Astrocyte (in vitro differentiated cells and primary cell): ENCODE data around the gene RAPGEF2. TPM values are rescaled to one million over a fixed set of nuclear protein-coding genes. Genes with fewer than 3 reads are reported as not detected.

Experiments
- DNase-seq: peaks from one replicate; pipeline ENCODE4 v3.0.0-alpha.2; 2010; ENCODE audit warnings: low read depth
- FAIRE-seq: peaks from 2 replicates; lab custom pipeline; 2011; peaks lifted over from hg19 to GRCh38; lab: Jason Lieb, UNC
- H2AFZ ChIP-seq: 2 replicates; pipeline ENCODE4 v1.6.0; 2012; ENCODE audit warnings: low read depth, low read length, inconsistent platforms
- H3K27ac ChIP-seq: 2 replicates; pipeline ENCODE4 v1.5.1; 2011; ENCODE audit warnings: low read depth, low read length, inconsistent platforms
- H3K27me3 ChIP-seq: 2 replicates; pipeline ENCODE4 v1.6.0; 2011; ENCODE audit warnings: low read length, inconsistent platforms; ENCODE audit not compliant: insufficient read depth
- H3K36me3 ChIP-seq: 2 replicates; pipeline ENCODE4 v1.5.1; 2011; ENCODE audit warnings: low read length, inconsistent platforms; ENCODE audit not compliant: insufficient read depth
- H3K4me1 ChIP-seq: 2 replicates; pipeline ENCODE4 v1.5.1; 2011; ENCODE audit warnings: low read length, inconsistent platforms; ENCODE audit not compliant: insufficient read depth
- H3K4me2 ChIP-seq: 2 replicates; pipeline ENCODE4 v1.6.0; 2012; ENCODE audit warnings: low read length, inconsistent platforms
- H3K4me3 ChIP-seq: 2 replicates; pipeline ENCODE4 v1.5.1; 2011; ENCODE audit warnings: low read depth, mild to moderate bottlenecking, low read length, inconsistent platforms; ENCODE audit not compliant: insufficient read depth
- H3K79me2 ChIP-seq: 2 replicates; pipeline ENCODE4 v1.6.0; 2012; ENCODE audit warnings: mild to moderate bottlenecking, low read length, inconsistent platforms; ENCODE audit not compliant: insufficient read depth
- H3K9ac ChIP-seq: 2 replicates; pipeline ENCODE4 v1.6.0; 2012; ENCODE audit warnings: mild to moderate bottlenecking, low read length, inconsistent platforms
- H3K9me3 ChIP-seq: 2 replicates; pipeline ENCODE4 v1.5.1; 2012; ENCODE audit warnings: low read depth, mild to moderate bottlenecking, low read length, inconsistent platforms; ENCODE audit not compliant: insufficient read depth
- H4K20me1 ChIP-seq: 2 replicates; pipeline ENCODE4 v1.6.0; 2012; ENCODE audit warnings: low read length, inconsistent platforms; ENCODE audit not compliant: insufficient read depth
- H3K27ac Mint-ChIP-seq: one replicate; pipeline ENCODE4 v1.8.0; 2021; ENCODE audit warnings: mild to moderate bottlenecking, mixed read lengths; ENCODE audit not compliant: unreplicated experiment
- H3K27me3 Mint-ChIP-seq: one replicate; pipeline ENCODE4 v1.8.0; 2021; ENCODE audit warnings: low read depth, mixed read lengths; ENCODE audit not compliant: unreplicated experiment
- H3K36me3 Mint-ChIP-seq: one replicate; pipeline ENCODE4 v1.8.0; 2021; ENCODE audit warnings: low read depth, mixed read lengths; ENCODE audit not compliant: unreplicated experiment
- H3K4me1 Mint-ChIP-seq: one replicate; pipeline ENCODE4 v1.8.0; 2021; ENCODE audit warnings: low read depth, mixed read lengths; ENCODE audit not compliant: unreplicated experiment
- H3K4me3 Mint-ChIP-seq: one replicate; pipeline ENCODE4 v1.8.0; 2021; ENCODE audit warnings: mild to moderate bottlenecking, moderate library complexity, mixed read lengths; ENCODE audit not compliant: unreplicated experiment
- H3K9me3 Mint-ChIP-seq: one replicate; pipeline ENCODE4 v1.8.0; 2021; ENCODE audit warnings: mild to moderate bottlenecking, mixed read lengths; ENCODE audit not compliant: unreplicated experiment
- EZH2 ChIP-seq: IDR thresholded peaks from 2 replicates; pipeline ENCODE4 v1.6.1; 2012; ENCODE audit warnings: mild to moderate bottlenecking, low read length, inconsistent platforms; ENCODE audit not compliant: insufficient read depth
- total RNA-seq: library from RNA; stranded (reverse); gene quantifications from 2 replicates; pipeline ENCODE4 v1.2.1, GENCODE V29; 2021
- TF ChIP-seq, protein P1 (sequence below): IDR thresholded peaks from 2 replicates; pipeline ENCODE4 v1.5.1; 2011; ENCODE audit warnings: low read depth, mild to moderate bottlenecking, inconsistent platforms, low read length, moderate library complexity; ENCODE audit not compliant: insufficient read depth

The RAPGEF2 gene
- total RNA-seq, 1 donor from 2014 or later: 59.0 TPM

DNA sequence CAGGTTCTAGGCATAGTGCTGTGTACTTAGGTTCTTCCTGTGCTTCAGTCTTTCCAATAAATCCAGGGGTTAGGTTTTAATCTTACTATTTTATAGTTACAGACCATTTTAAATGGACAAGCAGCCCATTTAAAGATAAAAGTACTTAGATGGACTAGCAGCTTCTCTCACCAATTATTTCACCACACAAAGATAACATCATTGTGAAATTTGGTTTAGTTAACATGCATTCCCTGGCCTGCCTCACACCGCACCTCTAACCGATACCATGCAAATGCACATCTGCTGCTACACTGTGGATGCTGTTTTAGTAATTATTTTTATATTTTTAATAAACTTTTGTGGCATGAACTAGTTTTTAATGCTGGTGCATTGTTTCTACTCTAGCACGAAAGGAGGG, 252.6 kb downstream of the RAPGEF2 start:
- TF ChIP-seq EZH2: no peak
- TF ChIP-seq, protein P1, sequence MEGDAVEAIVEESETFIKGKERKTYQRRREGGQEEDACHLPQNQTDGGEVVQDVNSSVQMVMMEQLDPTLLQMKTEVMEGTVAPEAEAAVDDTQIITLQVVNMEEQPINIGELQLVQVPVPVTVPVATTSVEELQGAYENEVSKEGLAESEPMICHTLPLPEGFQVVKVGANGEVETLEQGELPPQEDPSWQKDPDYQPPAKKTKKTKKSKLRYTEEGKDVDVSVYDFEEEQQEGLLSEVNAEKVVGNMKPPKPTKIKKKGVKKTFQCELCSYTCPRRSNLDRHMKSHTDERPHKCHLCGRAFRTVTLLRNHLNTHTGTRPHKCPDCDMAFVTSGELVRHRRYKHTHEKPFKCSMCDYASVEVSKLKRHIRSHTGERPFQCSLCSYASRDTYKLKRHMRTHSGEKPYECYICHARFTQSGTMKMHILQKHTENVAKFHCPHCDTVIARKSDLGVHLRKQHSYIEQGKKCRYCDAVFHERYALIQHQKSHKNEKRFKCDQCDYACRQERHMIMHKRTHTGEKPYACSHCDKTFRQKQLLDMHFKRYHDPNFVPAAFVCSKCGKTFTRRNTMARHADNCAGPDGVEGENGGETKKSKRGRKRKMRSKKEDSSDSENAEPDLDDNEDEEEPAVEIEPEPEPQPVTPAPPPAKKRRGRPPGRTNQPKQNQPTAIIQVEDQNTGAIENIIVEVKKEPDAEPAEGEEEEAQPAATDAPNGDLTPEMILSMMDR: no peak
- peaks cover 8% of the 10 kb centered on the region for H3K36me3 Mint-ChIP-seq
- H3K27me3 Mint-ChIP-seq: no peaks in the 10 kb centered on the region
- no peak overlapping the region for H2AFZ ChIP-seq
- H3K9me3 Mint-ChIP-seq: no peaks in the 10 kb centered on the region
- no peak overlapping the region for H3K27ac Mint-ChIP-seq
- no peak overlapping the region for H3K4me3 ChIP-seq
- H3K36me3 ChIP-seq: peaks cover 33% of the 10 kb centered on the region
- no peaks in the 10 kb centered on the region for H3K27me3 ChIP-seq
- no peaks in the 10 kb centered on the region for H3K9me3 ChIP-seq
- no peak overlapping the region for H3K9ac ChIP-seq
- no peak for FAIRE-seq
- no peaks in the 10 kb centered on the region for H3K79me2 ChIP-seq
- H3K4me2 ChIP-seq: no peak overlapping the region
- H3K4me1 Mint-ChIP-seq: peaks cover 26% of the 10 kb centered on the region
- no peaks in the 10 kb centered on the region for H4K20me1 ChIP-seq
- H3K27ac ChIP-seq: no peak overlapping the region
- H3K4me1 ChIP-seq: peaks cover 16% of the 10 kb centered on the region
- no peak for DNase-seq
- no peak overlapping the region for H3K4me3 Mint-ChIP-seq

DNA sequence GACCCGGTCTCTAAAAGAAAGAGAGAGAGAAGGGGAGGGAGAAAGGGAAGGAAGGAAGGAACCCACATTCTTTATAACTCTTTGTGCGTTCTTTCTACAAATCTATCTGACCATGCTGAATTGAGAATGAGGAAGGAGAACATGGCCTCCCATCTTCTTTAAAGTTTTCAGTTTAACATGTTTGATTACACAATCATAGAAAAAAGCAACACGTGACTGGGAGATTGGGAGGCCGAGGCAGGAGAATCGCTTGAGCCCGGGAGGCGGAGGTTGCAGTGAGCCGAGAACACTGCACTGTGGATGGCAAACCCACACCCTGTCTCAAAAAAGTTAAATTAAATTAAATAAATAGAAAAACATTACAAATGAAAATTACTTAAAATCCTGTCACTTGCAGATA, 254.5 kb downstream of the RAPGEF2 start:
- no peaks in the 10 kb centered on the region for H4K20me1 ChIP-seq
- no peak for TF ChIP-seq EZH2
- TF ChIP-seq, protein P1: no peak
- peak overlapping the region; percentile 8 for H3K27ac Mint-ChIP-seq
- H3K9me3 Mint-ChIP-seq: no peaks in the 10 kb centered on the region
- peaks cover 5% of the 10 kb centered on the region for H3K36me3 Mint-ChIP-seq
- no peak overlapping the region for H3K4me3 Mint-ChIP-seq
- no peak for DNase-seq
- no peak for FAIRE-seq
- H2AFZ ChIP-seq: no peak overlapping the region
- no peaks in the 10 kb centered on the region for H3K79me2 ChIP-seq
- H3K4me1 Mint-ChIP-seq: peaks cover 34% of the 10 kb centered on the region
- no peak overlapping the region for H3K4me2 ChIP-seq
- peaks cover 23% of the 10 kb centered on the region for H3K36me3 ChIP-seq
- H3K4me1 ChIP-seq: peaks cover 19% of the 10 kb centered on the region
- no peaks in the 10 kb centered on the region for H3K27me3 ChIP-seq
- no peaks in the 10 kb centered on the region for H3K27me3 Mint-ChIP-seq
- H3K9me3 ChIP-seq: no peaks in the 10 kb centered on the region
- no peak overlapping the region for H3K9ac ChIP-seq
- no peak overlapping the region for H3K4me3 ChIP-seq
- H3K27ac ChIP-seq: no peak overlapping the region

DNA sequence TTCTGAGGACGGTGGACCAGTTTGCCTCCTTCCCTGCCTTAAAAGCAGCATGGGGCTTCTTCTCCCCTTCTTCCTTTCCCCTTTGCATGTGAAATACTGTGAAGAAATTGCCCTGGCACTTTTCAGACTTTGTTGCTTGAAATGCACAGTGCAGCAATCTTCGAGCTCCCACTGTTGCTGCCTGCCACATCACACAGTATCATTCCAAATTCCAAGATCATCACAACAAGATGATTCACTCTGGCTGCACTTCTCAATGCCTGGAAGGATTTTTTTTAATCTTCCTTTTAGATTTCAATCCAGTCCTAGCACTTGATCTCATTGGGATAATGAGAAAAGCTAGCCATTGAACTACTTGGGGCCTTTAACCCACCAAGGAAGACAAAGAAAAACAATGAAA, 255.3 kb downstream of the RAPGEF2 start:
- DNase-seq: peak; percentile 83
- peak; percentile 81 for FAIRE-seq
- H3K36me3 ChIP-seq: peaks cover 19% of the 10 kb centered on the region
- H3K9me3 ChIP-seq: no peaks in the 10 kb centered on the region
- Mint-ChIP-seq H3K27me3 (no peaks in the 10 kb centered on the region), H3K27ac (peak overlapping the region; percentile 85), H3K9me3 (no peaks in the 10 kb centered on the region), H3K4me1 (peaks cover 34% of the 10 kb centered on the region), H3K4me3 (no peak overlapping the region), H3K36me3 (peaks cover 6% of the 10 kb centered on the region)
- no peaks in the 10 kb centered on the region for H3K27me3 ChIP-seq
- H3K4me1 ChIP-seq: peaks cover 19% of the 10 kb centered on the region
- H3K4me3 ChIP-seq: no peak overlapping the region
- no peak for TF ChIP-seq EZH2
- TF ChIP-seq, protein P1: no peak
- H3K4me2 ChIP-seq: peak overlapping the region; percentile 45
- H3K79me2 ChIP-seq: no peaks in the 10 kb centered on the region
- H2AFZ ChIP-seq: no peak overlapping the region
- no peaks in the 10 kb centered on the region for H4K20me1 ChIP-seq
- H3K27ac ChIP-seq: peak overlapping the region; percentile 62
- H3K9ac ChIP-seq: peak overlapping the region; percentile 42
